Calu3 (cell line): ENCODE measurements around the gene TSACC. TPM values are rescaled to one million over a fixed set of nuclear protein-coding genes. Genes with fewer than 3 reads are reported as not detected.

Source experiments
- BruUV-seq: library from RNA; stranded (reverse); fragments of 400-500 nt; replicated peaks from 2 replicates; lab custom pipeline; 2021; lab: Mats Ljungman, UMichigan
- CTCF ChIA-PET: fragments of 300-600 bp; sonication (Branson Sonifier 250); formaldehyde crosslinking; loops from one replicate; lab custom pipeline; 2022; ENCODE audit warnings: antibody characterized with exemption; lab: Charles Lee
- DNase-seq: peaks from one replicate; pipeline ENCODE4 v3.0.0; 2022
- H3K27ac Mint-ChIP-seq: one replicate; pipeline ENCODE4 v1.8.0; 2022; ENCODE audit warnings: mixed read lengths; ENCODE audit not compliant: unreplicated experiment
- H3K27me3 Mint-ChIP-seq: one replicate; pipeline ENCODE4 v1.8.0; 2022; ENCODE audit warnings: mixed read lengths; ENCODE audit not compliant: unreplicated experiment
- H3K36me3 Mint-ChIP-seq: one replicate; pipeline ENCODE4 v1.8.0; 2022; ENCODE audit warnings: mild to moderate bottlenecking, moderate library complexity, mixed read lengths; ENCODE audit not compliant: insufficient read depth, unreplicated experiment
- H3K4me1 Mint-ChIP-seq: one replicate; pipeline ENCODE4 v1.8.0; 2022; ENCODE audit warnings: mild to moderate bottlenecking, low read depth, mixed read lengths; ENCODE audit not compliant: unreplicated experiment
- H3K4me3 Mint-ChIP-seq: one replicate; pipeline ENCODE4 v1.8.0; 2022; ENCODE audit warnings: mild to moderate bottlenecking, low read depth, moderate library complexity, mixed read lengths; ENCODE audit not compliant: unreplicated experiment
- H3K9me3 Mint-ChIP-seq: one replicate; pipeline ENCODE4 v1.8.0; 2022; ENCODE audit warnings: low read depth, mixed read lengths; ENCODE audit not compliant: unreplicated experiment
- CTCF ChIP-seq: fragments of 200-600 bp; IDR thresholded peaks from one replicate; pipeline ENCODE4 v1.8.0; 2022; ENCODE audit warnings: antibody characterized with exemption; ENCODE audit not compliant: unreplicated experiment
- intact Hi-C: fragments of 100-400 bp; cut with micrococcal nuclease; formaldehyde crosslinking; loops from one replicate; pipeline ENCODE4 v1.10.0; 2022; ENCODE audit not compliant: unreplicated experiment
- total RNA-seq: library from RNA; stranded (reverse); gene quantifications from 2 replicates; pipeline ENCODE4 v1.2.3, GENCODE V29; 2022

The TSACC gene
- total RNA-seq, 1 experiment from 2014 or later = 1.4 TPM

GRCh38 chr1:156385534-156386031 lies 47.3 kb downstream of the TSACC start:
- H3K4me1 Mint-ChIP-seq = no peaks in the 10 kb centered on the region
- no peaks in the 10 kb centered on the region for H3K9me3 Mint-ChIP-seq
- intact Hi-C loops = loop anchor here (1.0 kb wide), 1 partner anchor 59 kb away; no protein-coding TSS in a partner anchor
- TF ChIP-seq CTCF = peak; percentile 100
- peak; percentile 67 for DNase-seq
- H3K4me3 Mint-ChIP-seq = no peak overlapping the region
- H3K27ac Mint-ChIP-seq = no peak overlapping the region
- BruUV-seq = no TSS peak
- CTCF ChIA-PET = interaction anchor here (0.5 to 3.7 kb wide), 51 partner anchors 9 to 577 kb away, joined by 3 to 163 read pairs (median 4); partner anchors contain the start of genes MEF2D, NAXE, RHBG and SMG5
- peaks cover 59% of the 10 kb centered on the region for H3K27me3 Mint-ChIP-seq
- no peaks in the 10 kb centered on the region for H3K36me3 Mint-ChIP-seq

GRCh38 chr1:156386134-156386901 lies 48.0 kb downstream of the TSACC start:
- intact Hi-C loops = no loop called here
- H3K4me1 Mint-ChIP-seq = no peaks in the 10 kb centered on the region
- no peak overlapping the region for H3K27ac Mint-ChIP-seq
- H3K4me3 Mint-ChIP-seq = no peak overlapping the region
- TF ChIP-seq CTCF = no peak
- no peak for DNase-seq
- CTCF ChIA-PET = interaction anchor here (0.5 to 3.7 kb wide), 50 partner anchors 8 to 576 kb away, joined by 3 to 163 read pairs (median 4); partner anchors contain the start of genes MEF2D, NAXE, RHBG and SMG5
- no TSS peak for BruUV-seq
- H3K36me3 Mint-ChIP-seq = no peaks in the 10 kb centered on the region
- H3K27me3 Mint-ChIP-seq = peaks cover 59% of the 10 kb centered on the region
- no peaks in the 10 kb centered on the region for H3K9me3 Mint-ChIP-seq

- Mint-ChIP-seq H3K27ac (no peak overlapping the region), H3K36me3 (no peaks in the 10 kb centered on the region), H3K27me3 (peaks cover 51% of the 10 kb centered on the region), H3K4me3 (no peak overlapping the region), H3K4me1 (no peaks in the 10 kb centered on the region), H3K9me3 (no peaks in the 10 kb centered on the region)
- intact Hi-C loops = no loop called here
- BruUV-seq = no TSS peak
- DNase-seq = no peak
- TF ChIP-seq CTCF = no peak
- CTCF ChIA-PET = interaction anchor here (1.8 to 3.7 kb wide), 3 partner anchors 55 to 71 kb away, joined by 17 to 163 read pairs (median 31); no protein-coding TSS in a partner anchor
Observed at GRCh38 chr1:156386949-156387869, 48.9 kb downstream of the TSACC start.

GRCh38 chr1:156387870-156388173 lies 49.5 kb downstream of the TSACC start:
- DNase-seq = no peak
- BruUV-seq = no TSS peak
- no peak overlapping the region for H3K27ac Mint-ChIP-seq
- no peaks in the 10 kb centered on the region for H3K36me3 Mint-ChIP-seq
- intact Hi-C loops = no loop called here
- TF ChIP-seq CTCF = no peak
- H3K9me3 Mint-ChIP-seq = no peaks in the 10 kb centered on the region
- H3K4me1 Mint-ChIP-seq = no peaks in the 10 kb centered on the region
- peaks cover 51% of the 10 kb centered on the region for H3K27me3 Mint-ChIP-seq
- CTCF ChIA-PET = interaction anchor here (3.7 kb wide), 1 partner anchor 58 kb away, joined by 163 read pairs; no protein-coding TSS in a partner anchor
- no peak overlapping the region for H3K4me3 Mint-ChIP-seq
